Right forelimb (tissue), 1 donor: ENCODE measurements around the gene POLG2.
"Not testable (repeated sequence)": the region's sequence is repeated elsewhere in the genome, so short reads cannot be mapped to it uniquely, and the experiment has no call there.

Experiments
- DNase-seq: peaks from one replicate; pipeline ENCODE4 v3.0.0-alpha.2; 2018

The POLG2 gene

GRCh38 chr17:64480951-64481350 is 15.9 kb downstream of the POLG2 start:
- no peak for DNase-seq

- no peak for DNase-seq
Measured at GRCh38 chr17:64477849-64478248, 19.0 kb downstream of the POLG2 start.

GRCh38 chr17:64472564-64472963 is 24.3 kb downstream of the POLG2 start:
- DNase-seq: no peak

GRCh38 chr17:64471440-64471839 is 25.4 kb downstream of the POLG2 start:
- no peak for DNase-seq

GRCh38 chr17:64470625-64471024 is 26.2 kb downstream of the POLG2 start:
- DNase-seq: no peak

- not testable (repeated sequence) for DNase-seq
Measured at GRCh38 chr17:64466834-64467233, 30.0 kb downstream of the POLG2 start.

- no peak for DNase-seq
Measured at GRCh38 chr17:64466019-64466735, 30.7 kb downstream of the POLG2 start.

- DNase-seq: no peak
Measured at GRCh38 chr17:64461788-64462187, 35.1 kb downstream of the POLG2 start.

- DNase-seq: no peak
Measured at GRCh38 chr17:64460955-64461354, 35.9 kb downstream of the POLG2 start.

- DNase-seq: not testable (repeated sequence)
Measured at GRCh38 chr17:64459818-64460217, 37.0 kb downstream of the POLG2 start.

GRCh38 chr17:64459284-64459747 is 37.5 kb downstream of the POLG2 start:
- no peak for DNase-seq

GRCh38 chr17:64458756-64459155 is 38.1 kb downstream of the POLG2 start:
- no peak for DNase-seq

GRCh38 chr17:64457156-64457555 is 39.7 kb downstream of the POLG2 start:
- no peak for DNase-seq

GRCh38 chr17:64455993-64456885 is 40.6 kb downstream of the POLG2 start:
- DNase-seq: no peak

- no peak for DNase-seq
Measured at GRCh38 chr17:64449545-64449944, 47.3 kb downstream of the POLG2 start.

- DNase-seq: no peak
Measured at GRCh38 chr17:64448665-64449512, 48.0 kb downstream of the POLG2 start, which contains the start of gene MILR1. TSS of gene MILR1 (plus strand) at chr17:64449115. CDS start at chr17:64449169, 54 bp downstream.

- no peak for DNase-seq
Measured at GRCh38 chr17:64447526-64447925, 49.3 kb downstream of the POLG2 start.

- no peak for DNase-seq
Measured at GRCh38 chr17:64443086-64443760, 53.6 kb downstream of the POLG2 start.

- no peak for DNase-seq
Measured at GRCh38 chr17:64442541-64442971, 54.3 kb downstream of the POLG2 start.

- no peak for DNase-seq
Measured at GRCh38 chr17:64441772-64442540, 54.9 kb downstream of the POLG2 start.

- DNase-seq: no peak
Measured at GRCh38 chr17:64439956-64440355, 56.9 kb downstream of the POLG2 start.
